Measurements from ENCODE around the gene PHC2.

PHC2 gene

DNA sequence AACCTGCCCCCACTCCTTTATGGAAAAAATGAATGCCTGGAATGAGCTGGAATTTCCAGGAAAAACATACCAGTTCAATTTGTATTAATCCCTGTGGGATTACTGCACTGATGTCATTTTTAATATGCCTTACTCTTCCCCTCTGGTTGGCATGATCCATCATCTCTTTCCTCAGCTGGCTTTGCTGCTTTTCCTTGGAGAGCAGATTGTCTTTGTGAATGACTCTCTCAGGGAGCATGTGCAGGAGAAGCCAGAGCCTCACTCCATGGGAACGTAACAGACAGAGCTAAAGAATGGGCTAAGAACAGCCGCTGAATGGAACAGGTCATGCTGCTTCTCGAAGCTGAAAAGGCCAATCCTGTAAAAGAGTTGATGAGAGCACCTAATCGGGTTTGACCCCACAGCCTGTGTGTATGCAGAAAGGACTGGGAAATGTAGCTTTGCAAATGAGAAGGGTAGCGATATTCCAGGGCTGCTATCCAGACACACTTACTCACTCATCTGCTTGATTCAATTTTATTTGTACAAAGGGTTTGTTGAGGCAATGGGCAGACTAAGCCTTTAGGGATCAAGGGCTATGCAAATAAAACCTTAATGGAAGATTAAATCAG is 20.7 kb downstream of the PHC2 start:
- no peaks in the 10 kb centered on the region for H3K27me3 ChIP-seq (ENCODE audit: low read depth, low read length)
- no peaks in the 10 kb centered on the region for H3K36me3 ChIP-seq (ENCODE audit: control insufficient read depth in 1 of 2, insufficient read depth in 2 of 2, low read length in 2 of 2)
- H3K9me3 ChIP-seq (ENCODE audit: control insufficient read depth in 1 of 2, low read length in 2 of 2), result peaks cover 0 to 3% of the 10 kb centered on the region in 2 donors
- peak overlapping the region; percentile 40 for H3K27ac ChIP-seq (ENCODE audit: low read length)
- peaks cover 0 to 7% of the 10 kb centered on the region in 2 donors for H3K4me1 ChIP-seq (ENCODE audit: control insufficient read depth in 1 of 2, insufficient read depth in 2 of 2, low read length in 2 of 2)
- no peak overlapping the region for H3K4me3 ChIP-seq (ENCODE audit: low read depth in 1 of 2, low read length in 2 of 2)

- Histone ChIP-seq H3K36me3 (ENCODE audit: control insufficient read depth in 1 of 2, insufficient read depth in 2 of 2, low read length in 2 of 2) (no peaks in the 10 kb centered on the region), H3K9me3 (ENCODE audit: control insufficient read depth in 1 of 2, low read length in 2 of 2) (no peaks in the 10 kb centered on the region), H3K27me3 (ENCODE audit: low read depth, low read length) (no peaks in the 10 kb centered on the region), H3K4me1 (ENCODE audit: control insufficient read depth in 1 of 2, insufficient read depth in 2 of 2, low read length in 2 of 2) (peaks cover 0 to 7% of the 10 kb centered on the region in 2 donors), H3K4me3 (ENCODE audit: low read depth in 1 of 2, low read length in 2 of 2) (no peak overlapping the region), H3K27ac (ENCODE audit: low read length) (no peak overlapping the region)
Observed at GRCh38 chr1:33408093-33408436, 22.8 kb downstream of the PHC2 start.

GRCh38 chr1:33407352-33408092 is 23.4 kb downstream of the PHC2 start:
- no peak overlapping the region for H3K27ac ChIP-seq (ENCODE audit: low read length)

GRCh38 chr1:33402206-33402605 is 28.7 kb downstream of the PHC2 start:
- Histone ChIP-seq H3K4me3 (ENCODE audit: low read depth in 1 of 2, low read length in 2 of 2) (no peak overlapping the region), H3K9me3 (ENCODE audit: control insufficient read depth in 1 of 2, low read length in 2 of 2) (no peaks in the 10 kb centered on the region), H3K4me1 (ENCODE audit: control insufficient read depth in 1 of 2, insufficient read depth in 2 of 2, low read length in 2 of 2) (peaks cover 0 to 8% of the 10 kb centered on the region in 2 donors), H3K27ac (ENCODE audit: low read length) (no peak overlapping the region), H3K36me3 (ENCODE audit: control insufficient read depth in 1 of 2, insufficient read depth in 2 of 2, low read length in 2 of 2) (no peaks in the 10 kb centered on the region), H3K27me3 (ENCODE audit: low read depth, low read length) (no peaks in the 10 kb centered on the region)

More at GRCh38 chr1:33407352-33408092, 23.4 kb downstream of the PHC2 start:
- Histone ChIP-seq H3K9me3 (ENCODE audit: control insufficient read depth in 1 of 2, low read length in 2 of 2) (no peaks in the 10 kb centered on the region), H3K4me3 (ENCODE audit: low read depth in 1 of 2, low read length in 2 of 2) (no peak overlapping the region), H3K36me3 (ENCODE audit: control insufficient read depth in 1 of 2, insufficient read depth in 2 of 2, low read length in 2 of 2) (no peaks in the 10 kb centered on the region), H3K4me1 (ENCODE audit: control insufficient read depth in 1 of 2, insufficient read depth in 2 of 2, low read length in 2 of 2) (peaks cover 0 to 7% of the 10 kb centered on the region in 2 donors), H3K27me3 (ENCODE audit: low read depth, low read length) (no peaks in the 10 kb centered on the region)

GRCh38 chr1:33401471-33401870 is 29.4 kb downstream of the PHC2 start:
- no peak overlapping the region for H3K4me3 ChIP-seq (ENCODE audit: low read depth in 1 of 2, low read length in 2 of 2)
- no peaks in the 10 kb centered on the region for H3K9me3 ChIP-seq (ENCODE audit: control insufficient read depth in 1 of 2, low read length in 2 of 2)
- H3K4me1 ChIP-seq (ENCODE audit: control insufficient read depth in 1 of 2, insufficient read depth in 2 of 2, low read length in 2 of 2), result peaks cover 0 to 8% of the 10 kb centered on the region in 2 donors
- no peaks in the 10 kb centered on the region for H3K27me3 ChIP-seq (ENCODE audit: low read depth, low read length)
- no peaks in the 10 kb centered on the region for H3K36me3 ChIP-seq (ENCODE audit: control insufficient read depth in 1 of 2, insufficient read depth in 2 of 2, low read length in 2 of 2)
- H3K27ac ChIP-seq (ENCODE audit: low read length), result no peak overlapping the region

- H3K4me3 ChIP-seq (ENCODE audit: low read depth in 1 of 2, low read length in 2 of 2), result no peak overlapping the region
- H3K27ac ChIP-seq (ENCODE audit: low read length), result no peak overlapping the region
- peaks cover 0 to 8% of the 10 kb centered on the region in 2 donors for H3K4me1 ChIP-seq (ENCODE audit: control insufficient read depth in 1 of 2, insufficient read depth in 2 of 2, low read length in 2 of 2)
- H3K9me3 ChIP-seq (ENCODE audit: control insufficient read depth in 1 of 2, low read length in 2 of 2), result no peaks in the 10 kb centered on the region
- H3K36me3 ChIP-seq (ENCODE audit: control insufficient read depth in 1 of 2, insufficient read depth in 2 of 2, low read length in 2 of 2), result no peaks in the 10 kb centered on the region
- no peaks in the 10 kb centered on the region for H3K27me3 ChIP-seq (ENCODE audit: low read depth, low read length)
Observed at GRCh38 chr1:33400153-33400911, 30.6 kb downstream of the PHC2 start.

DNA sequence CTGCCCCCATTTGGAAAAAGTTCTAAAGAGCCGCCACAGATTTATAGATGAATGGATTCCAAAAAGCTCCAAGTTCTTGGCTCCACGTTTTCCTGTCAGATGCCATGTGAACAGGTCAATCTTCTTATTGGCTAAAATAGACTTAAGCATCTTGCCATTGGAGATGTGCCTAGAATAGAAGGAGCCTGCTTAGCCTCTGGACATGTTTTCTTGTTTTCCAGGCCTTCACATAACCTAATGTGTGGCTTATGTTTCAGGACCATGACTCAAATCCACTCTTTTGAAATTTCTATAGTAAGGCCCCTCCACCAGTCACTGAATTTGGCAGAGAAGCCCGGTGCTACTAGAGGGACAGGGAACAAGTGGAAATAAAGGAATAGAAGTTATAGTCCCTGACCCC is 31.5 kb downstream of the PHC2 start:
- no peaks in the 10 kb centered on the region for H3K27me3 ChIP-seq (ENCODE audit: low read depth, low read length)
- peaks cover 0 to 8% of the 10 kb centered on the region in 2 donors for H3K4me1 ChIP-seq (ENCODE audit: control insufficient read depth in 1 of 2, insufficient read depth in 2 of 2, low read length in 2 of 2)
- no peaks in the 10 kb centered on the region for H3K36me3 ChIP-seq (ENCODE audit: control insufficient read depth in 1 of 2, insufficient read depth in 2 of 2, low read length in 2 of 2)
- H3K4me3 ChIP-seq (ENCODE audit: low read depth in 1 of 2, low read length in 2 of 2), result no peak overlapping the region
- no peaks in the 10 kb centered on the region for H3K9me3 ChIP-seq (ENCODE audit: control insufficient read depth in 1 of 2, low read length in 2 of 2)
- no peak overlapping the region for H3K27ac ChIP-seq (ENCODE audit: low read length)

- Histone ChIP-seq H3K9me3 (ENCODE audit: control insufficient read depth in 1 of 2, low read length in 2 of 2) (no peaks in the 10 kb centered on the region), H3K4me1 (ENCODE audit: control insufficient read depth in 1 of 2, insufficient read depth in 2 of 2, low read length in 2 of 2) (peaks cover 0 to 10% of the 10 kb centered on the region in 2 donors), H3K27me3 (ENCODE audit: low read depth, low read length) (no peaks in the 10 kb centered on the region), H3K36me3 (ENCODE audit: control insufficient read depth in 1 of 2, insufficient read depth in 2 of 2, low read length in 2 of 2) (no peaks in the 10 kb centered on the region), H3K27ac (ENCODE audit: low read length) (no peak overlapping the region), H3K4me3 (ENCODE audit: low read depth in 1 of 2, low read length in 2 of 2) (no peak overlapping the region)
Observed at GRCh38 chr1:33397994-33398393, 32.9 kb downstream of the PHC2 start.

DNA sequence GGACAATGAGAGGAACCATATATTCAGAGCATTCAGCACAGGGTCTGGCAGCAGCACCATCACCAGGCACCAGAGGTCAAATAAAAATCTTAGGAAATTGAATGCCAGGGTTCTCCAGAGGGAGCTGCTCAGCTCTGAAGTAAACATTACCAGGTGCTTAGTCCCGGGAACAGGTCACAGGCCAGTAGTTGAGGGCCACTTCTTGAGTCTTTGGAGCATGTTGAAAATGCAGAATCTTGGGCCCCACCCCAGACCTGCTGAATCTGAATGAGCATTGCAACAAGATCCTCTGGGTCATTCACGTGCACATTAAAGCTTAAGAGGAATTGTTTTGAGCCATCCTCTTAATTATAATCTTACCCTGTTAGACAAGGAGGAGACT is 33.8 kb downstream of the PHC2 start:
- no peaks in the 10 kb centered on the region for H3K27me3 ChIP-seq (ENCODE audit: low read depth, low read length)
- H3K4me1 ChIP-seq (ENCODE audit: control insufficient read depth in 1 of 2, insufficient read depth in 2 of 2, low read length in 2 of 2), result peaks cover 0 to 19% of the 10 kb centered on the region in 2 donors
- no peak overlapping the region for H3K27ac ChIP-seq (ENCODE audit: low read length)

DNA sequence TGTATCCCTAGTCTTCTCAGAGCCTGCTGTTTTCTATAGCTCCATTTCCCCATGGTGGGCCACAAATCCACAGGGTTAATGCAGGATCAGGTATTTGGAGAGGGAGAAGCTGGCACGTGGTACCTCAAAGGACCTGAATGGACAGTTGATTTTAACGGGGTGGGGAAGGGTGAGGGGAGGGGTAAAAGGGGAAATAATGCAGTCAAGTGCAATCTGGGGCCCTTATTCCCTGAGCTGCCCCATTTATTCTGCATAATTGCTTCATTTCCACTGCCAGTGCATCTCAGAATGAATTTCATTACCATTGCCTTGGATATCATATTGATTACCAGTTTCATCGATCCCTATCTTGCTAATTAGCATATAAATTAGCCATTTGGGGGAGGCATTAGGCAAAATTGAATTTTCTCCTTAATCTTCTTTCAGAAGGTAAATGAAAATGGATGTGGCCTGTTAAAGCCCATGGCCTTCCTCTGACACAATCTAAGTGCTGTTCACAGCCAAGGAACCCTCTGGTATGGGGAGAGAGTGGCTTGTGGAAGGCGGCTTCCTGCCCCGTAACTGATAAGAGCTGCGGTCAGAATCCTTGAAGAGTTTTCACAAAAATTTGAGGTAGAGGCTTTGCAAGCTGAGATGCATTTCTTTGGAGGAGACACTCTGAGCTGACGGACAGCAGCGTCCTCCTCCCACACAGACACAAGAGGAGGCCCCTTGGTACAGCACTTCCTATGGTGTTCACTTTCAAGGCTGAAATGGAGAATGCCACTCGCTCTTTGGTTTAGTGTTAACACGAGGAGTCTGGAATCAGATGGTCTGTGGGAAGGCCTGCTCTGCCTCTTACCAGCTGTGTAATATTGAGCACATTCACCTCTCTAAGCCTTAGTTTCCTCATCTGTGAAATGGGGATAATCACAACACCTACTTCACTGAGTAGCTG is 34.4 kb downstream of the PHC2 start:
- H3K9me3 ChIP-seq (ENCODE audit: control insufficient read depth in 1 of 2, low read length in 2 of 2), result no peaks in the 10 kb centered on the region
- H3K4me1 ChIP-seq (ENCODE audit: control insufficient read depth in 1 of 2, insufficient read depth in 2 of 2, low read length in 2 of 2), result peaks cover 0 to 22% of the 10 kb centered on the region in 2 donors
- H3K27me3 ChIP-seq (ENCODE audit: low read depth, low read length), result no peaks in the 10 kb centered on the region
- no peak overlapping the region for H3K27ac ChIP-seq (ENCODE audit: low read length)
- H3K4me3 ChIP-seq (ENCODE audit: low read depth in 1 of 2, low read length in 2 of 2), result no peak overlapping the region
- H3K36me3 ChIP-seq (ENCODE audit: control insufficient read depth in 1 of 2, insufficient read depth in 2 of 2, low read length in 2 of 2), result no peaks in the 10 kb centered on the region

More for the DNA sequence above, 33.8 kb downstream of the PHC2 start:
- Histone ChIP-seq H3K36me3 (ENCODE audit: control insufficient read depth in 1 of 2, insufficient read depth in 2 of 2, low read length in 2 of 2) (no peaks in the 10 kb centered on the region), H3K4me3 (ENCODE audit: low read depth in 1 of 2, low read length in 2 of 2) (no peak overlapping the region), H3K9me3 (ENCODE audit: control insufficient read depth in 1 of 2, low read length in 2 of 2) (no peaks in the 10 kb centered on the region)
